HG02571 (cell line): ENCODE measurements around the gene ABHD12.
"Not testable (repeated sequence)": the region's sequence is repeated elsewhere in the genome, so short reads cannot be mapped to it uniquely, and the experiment has no call there.

Experiments
- ATAC-seq: cut with Tn5 transposase; IDR thresholded peaks from one replicate; pipeline ENCODE4 v1.9.1; 2021; ENCODE audit warnings: mild to moderate bottlenecking, moderate library complexity; ENCODE audit not compliant: unreplicated experiment

ABHD12 gene

GRCh38 chr20:25390538-25391528, at the start of gene ABHD12:
TSS of gene ABHD12 (minus strand) at chr20:25390835. CDS start at chr20:25390703, 132 bp downstream.
- ATAC-seq = peak; percentile 84

- no peak for ATAC-seq
These were observed 48.7 kb upstream of the ABHD12 start for GRCh38 chr20:25439328-25439727.

- ATAC-seq = no peak
These were observed 46.5 kb upstream of the ABHD12 start for GRCh38 chr20:25437153-25437581.

GRCh38 chr20:25424536-25424935, 33.9 kb upstream of the ABHD12 start:
- no peak for ATAC-seq

GRCh38 chr20:25422032-25422431, 31.4 kb upstream of the ABHD12 start:
- ATAC-seq = no peak

GRCh38 chr20:25421102-25421501, 30.5 kb upstream of the ABHD12 start:
- no peak for ATAC-seq

- no peak for ATAC-seq
These were observed 28.1 kb upstream of the ABHD12 start for GRCh38 chr20:25418776-25419175.

GRCh38 chr20:25408890-25409289, 18.3 kb upstream of the ABHD12 start:
- ATAC-seq = no peak

GRCh38 chr20:25408170-25408547, 17.5 kb upstream of the ABHD12 start:
- ATAC-seq = no peak

GRCh38 chr20:25407311-25408169, 16.9 kb upstream of the ABHD12 start, which contains the start of gene GINS1:
TSS of gene GINS1 (plus strand) at chr20:25407673. CDS start at chr20:25407821, 148 bp downstream.
- ATAC-seq = peak; percentile 95

GRCh38 chr20:25402583-25402982, 11.9 kb upstream of the ABHD12 start:
- no peak for ATAC-seq

- ATAC-seq = not testable (repeated sequence)
These were observed 9.7 kb upstream of the ABHD12 start for GRCh38 chr20:25400291-25400732.

- no peak for ATAC-seq
These were observed 8.4 kb upstream of the ABHD12 start for GRCh38 chr20:25399037-25399430.

- no peak for ATAC-seq
These were observed 7.9 kb upstream of the ABHD12 start for GRCh38 chr20:25398376-25399036.

GRCh38 chr20:25397821-25398220, 7.2 kb upstream of the ABHD12 start:
- ATAC-seq = no peak

GRCh38 chr20:25397096-25397495, 6.5 kb upstream of the ABHD12 start:
- ATAC-seq = no peak

- ATAC-seq = no peak
These were observed 4.4 kb upstream of the ABHD12 start for GRCh38 chr20:25394996-25395395.

GRCh38 chr20:25394276-25394675, 3.6 kb upstream of the ABHD12 start:
- ATAC-seq = no peak

- peak; percentile 26 for ATAC-seq
These were observed 637 bp downstream of the ABHD12 start for GRCh38 chr20:25389858-25390537.

GRCh38 chr20:25389401-25389857, 1.2 kb downstream of the ABHD12 start:
- ATAC-seq = no peak
